22Rv1 (cell line): ENCODE data around the gene CTBP2.

Source experiments
- H3K27ac ChIP-seq: fragments of 450-650 bp; 2 replicates; pipeline ENCODE4 v1.5.1; 2017
- CTCF ChIP-seq: fragments of 450-650 bp; IDR thresholded peaks from 2 replicates; pipeline ENCODE4 v1.5.1; 2017; ENCODE audit warnings: mild to moderate bottlenecking
- ZFX ChIP-seq: fragments of 450-650 bp; IDR thresholded peaks from 2 replicates; pipeline ENCODE4 v1.6.1; 2017; ENCODE audit warnings: antibody characterized with exemption, borderline replicate concordance

Gene CTBP2

GRCh38 chr10:125014836-125015355 lies 145.5 kb downstream of the CTBP2 start:
- TF ChIP-seq CTCF (no peak), ZFX (no peak)
- H3K27ac ChIP-seq = no peak overlapping the region

GRCh38 chr10:125014086-125014830 lies 146.1 kb downstream of the CTBP2 start:
- H3K27ac ChIP-seq = no peak overlapping the region
- TF ChIP-seq ZFX (no peak), CTCF (no peak)

- H3K27ac ChIP-seq = no peak overlapping the region
- TF ChIP-seq ZFX = no peak
- no peak for TF ChIP-seq CTCF
Observed at GRCh38 chr10:125013529-125013872, 146.9 kb downstream of the CTBP2 start.

- no peak overlapping the region for H3K27ac ChIP-seq
- TF ChIP-seq ZFX = no peak
- no peak for TF ChIP-seq CTCF
Observed at GRCh38 chr10:125012851-125013528, 147.4 kb downstream of the CTBP2 start.

GRCh38 chr10:125011926-125012705 lies 148.2 kb downstream of the CTBP2 start:
- H3K27ac ChIP-seq = no peak overlapping the region
- TF ChIP-seq CTCF (no peak), ZFX (no peak)

GRCh38 chr10:125011171-125011925 lies 149.0 kb downstream of the CTBP2 start:
- TF ChIP-seq CTCF (no peak), ZFX (no peak)
- no peak overlapping the region for H3K27ac ChIP-seq
